ENCODE results near the gene ADAM19.

The ADAM19 gene

DNA sequence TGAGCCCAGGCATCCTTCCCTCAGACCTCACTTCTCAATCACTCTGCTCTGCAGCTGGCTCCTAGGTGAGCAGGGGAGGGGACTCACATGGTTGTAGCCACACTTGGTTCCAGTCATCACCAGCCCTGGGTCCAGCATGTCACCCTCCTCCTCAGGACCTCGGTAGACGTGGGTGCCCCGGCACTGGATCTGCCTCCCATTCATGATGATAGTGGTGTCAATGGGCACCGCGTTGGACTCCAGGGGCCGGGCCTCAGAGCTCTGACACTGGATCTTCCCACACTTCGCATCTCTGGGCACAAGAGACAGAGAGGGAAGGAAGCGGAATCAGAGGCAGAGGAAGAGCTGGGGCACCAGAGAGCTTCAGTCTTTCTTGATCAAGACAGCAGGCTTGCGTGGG, 82.7 kb downstream of the ADAM19 start:
- no peak overlapping the region for H3K4me3 ChIP-seq (ENCODE audit: low read depth, low read length)
- TF ChIP-seq, protein P1, sequence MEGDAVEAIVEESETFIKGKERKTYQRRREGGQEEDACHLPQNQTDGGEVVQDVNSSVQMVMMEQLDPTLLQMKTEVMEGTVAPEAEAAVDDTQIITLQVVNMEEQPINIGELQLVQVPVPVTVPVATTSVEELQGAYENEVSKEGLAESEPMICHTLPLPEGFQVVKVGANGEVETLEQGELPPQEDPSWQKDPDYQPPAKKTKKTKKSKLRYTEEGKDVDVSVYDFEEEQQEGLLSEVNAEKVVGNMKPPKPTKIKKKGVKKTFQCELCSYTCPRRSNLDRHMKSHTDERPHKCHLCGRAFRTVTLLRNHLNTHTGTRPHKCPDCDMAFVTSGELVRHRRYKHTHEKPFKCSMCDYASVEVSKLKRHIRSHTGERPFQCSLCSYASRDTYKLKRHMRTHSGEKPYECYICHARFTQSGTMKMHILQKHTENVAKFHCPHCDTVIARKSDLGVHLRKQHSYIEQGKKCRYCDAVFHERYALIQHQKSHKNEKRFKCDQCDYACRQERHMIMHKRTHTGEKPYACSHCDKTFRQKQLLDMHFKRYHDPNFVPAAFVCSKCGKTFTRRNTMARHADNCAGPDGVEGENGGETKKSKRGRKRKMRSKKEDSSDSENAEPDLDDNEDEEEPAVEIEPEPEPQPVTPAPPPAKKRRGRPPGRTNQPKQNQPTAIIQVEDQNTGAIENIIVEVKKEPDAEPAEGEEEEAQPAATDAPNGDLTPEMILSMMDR (IDR thresholded peaks at IDR 0.05; ENCODE audit: low read depth, low read length), result no peak

DNA sequence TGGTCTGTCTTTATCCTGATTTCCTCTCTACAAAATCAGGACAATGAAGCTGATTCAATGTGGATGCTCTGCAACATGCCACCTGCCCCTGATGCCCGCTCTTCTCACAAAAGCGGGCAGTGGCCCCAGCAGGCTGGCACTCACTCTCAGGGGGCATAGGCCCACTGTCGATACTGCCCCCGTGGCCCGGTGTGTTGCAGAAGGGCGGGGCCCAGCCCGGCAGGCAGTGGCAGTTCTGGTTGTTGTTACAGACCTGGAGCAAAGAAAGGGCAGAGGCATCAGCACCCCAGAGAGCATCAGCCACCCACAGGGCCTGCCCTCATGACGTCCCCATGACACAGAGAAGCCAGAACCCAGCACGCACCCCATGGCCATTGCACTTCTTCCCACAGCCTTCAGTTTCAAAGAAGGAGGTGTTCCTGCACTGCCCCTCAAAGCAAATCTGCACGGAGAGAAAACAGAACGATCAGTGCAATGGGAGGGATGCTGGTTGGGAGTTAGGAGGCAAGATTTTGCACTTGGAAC, 84.0 kb downstream of the ADAM19 start:
- TF ChIP-seq, protein P1 (IDR thresholded peaks at IDR 0.05; ENCODE audit: low read depth, low read length), result no peak
- H3K4me3 ChIP-seq (ENCODE audit: low read depth, low read length), result no peak overlapping the region

DNA sequence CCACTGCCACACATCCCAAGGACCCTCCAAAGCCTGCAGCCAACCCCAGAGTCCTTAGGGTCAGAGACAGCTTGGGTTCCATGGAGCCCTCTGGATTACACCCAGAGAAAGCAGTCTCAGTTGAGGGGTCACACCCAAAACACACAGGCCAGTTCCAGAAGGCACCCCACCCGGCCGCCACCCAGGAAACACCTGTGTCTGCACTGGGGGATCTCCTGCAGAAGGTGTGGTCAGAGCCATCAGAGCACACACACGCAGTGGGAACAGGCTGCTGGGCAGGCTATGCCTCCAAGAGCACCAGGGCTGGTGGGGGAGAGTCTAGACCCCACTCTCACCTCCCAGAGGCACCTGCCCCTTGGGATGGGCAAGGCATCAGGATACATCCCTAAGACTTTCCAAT, 88.2 kb downstream of the ADAM19 start:
- TF ChIP-seq, protein P1 (IDR thresholded peaks at IDR 0.05; ENCODE audit: low read depth, low read length), result no peak
- H3K4me3 ChIP-seq (ENCODE audit: low read depth, low read length), result no peak overlapping the region

DNA sequence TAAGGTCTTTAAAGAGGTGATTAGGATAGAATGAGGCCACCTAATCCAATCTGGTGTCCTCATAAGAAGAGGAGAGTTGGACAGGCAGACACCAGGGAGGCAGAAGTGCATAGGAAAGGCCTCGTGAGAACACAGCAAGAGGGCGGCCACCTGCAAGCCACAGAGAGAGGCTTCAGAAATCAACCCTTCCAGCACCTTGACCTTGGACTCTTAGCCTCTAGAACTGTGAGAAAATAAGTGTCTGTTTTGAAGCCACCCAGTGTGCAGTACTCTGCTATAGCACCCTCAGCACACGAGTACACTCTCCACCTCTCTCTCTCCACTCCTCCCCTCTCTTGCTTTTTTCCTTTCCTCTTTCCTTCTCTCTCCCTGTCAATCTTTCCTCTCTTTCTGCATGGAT, 88.7 kb downstream of the ADAM19 start:
- TF ChIP-seq, protein P1 (IDR thresholded peaks at IDR 0.05; ENCODE audit: low read depth, low read length), result no peak
- no peak overlapping the region for H3K4me3 ChIP-seq (ENCODE audit: low read depth, low read length)

DNA sequence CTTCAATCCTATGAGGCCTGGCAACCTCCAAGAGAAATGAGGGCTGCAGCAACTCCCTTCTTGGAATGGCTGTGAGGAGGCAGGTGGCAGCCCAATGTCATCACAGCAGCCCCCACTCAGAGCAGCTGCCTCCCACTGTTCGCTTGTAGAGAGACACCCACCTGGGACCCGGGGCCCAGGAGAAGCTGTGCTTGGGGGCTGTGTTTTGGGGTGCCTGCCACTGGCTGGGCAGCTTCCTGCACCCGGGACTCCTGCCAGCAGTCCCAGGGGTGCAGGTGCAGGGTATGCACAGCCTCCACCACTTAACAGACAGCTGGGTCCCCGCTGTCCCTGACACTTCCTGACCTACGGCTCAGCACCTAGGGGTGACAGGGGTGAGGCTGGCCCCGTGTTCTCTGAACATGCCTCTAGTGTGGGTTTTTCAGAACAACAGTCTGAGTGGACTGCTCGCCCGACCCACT, 89.3 kb downstream of the ADAM19 start:
- H3K4me3 ChIP-seq (ENCODE audit: low read depth, low read length), result no peak overlapping the region
- TF ChIP-seq, protein P1 (IDR thresholded peaks at IDR 0.05; ENCODE audit: low read depth, low read length), result no peak

DNA sequence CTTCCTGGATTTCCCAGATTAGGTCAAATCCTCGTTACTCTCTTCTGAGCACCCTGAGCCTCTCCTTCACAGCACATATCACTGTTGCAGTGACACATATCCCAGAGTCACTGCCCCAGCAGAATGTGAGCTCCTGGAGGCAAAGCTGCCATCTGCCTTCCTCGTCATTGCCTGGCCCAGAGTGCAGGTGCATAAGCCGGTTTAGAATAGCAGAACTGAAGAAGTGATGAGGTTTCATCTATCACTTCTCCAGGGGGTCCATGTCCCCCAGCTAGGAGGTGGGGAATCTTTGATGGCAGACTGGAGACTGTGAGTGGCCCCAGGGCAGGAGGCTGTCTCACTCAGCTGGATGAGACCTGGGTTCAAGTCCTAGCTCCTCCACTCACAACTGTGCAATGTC, 89.8 kb downstream of the ADAM19 start:
- TF ChIP-seq, protein P1 (IDR thresholded peaks at IDR 0.05; ENCODE audit: low read depth, low read length), result no peak
- no peak overlapping the region for H3K4me3 ChIP-seq (ENCODE audit: low read depth, low read length)

DNA sequence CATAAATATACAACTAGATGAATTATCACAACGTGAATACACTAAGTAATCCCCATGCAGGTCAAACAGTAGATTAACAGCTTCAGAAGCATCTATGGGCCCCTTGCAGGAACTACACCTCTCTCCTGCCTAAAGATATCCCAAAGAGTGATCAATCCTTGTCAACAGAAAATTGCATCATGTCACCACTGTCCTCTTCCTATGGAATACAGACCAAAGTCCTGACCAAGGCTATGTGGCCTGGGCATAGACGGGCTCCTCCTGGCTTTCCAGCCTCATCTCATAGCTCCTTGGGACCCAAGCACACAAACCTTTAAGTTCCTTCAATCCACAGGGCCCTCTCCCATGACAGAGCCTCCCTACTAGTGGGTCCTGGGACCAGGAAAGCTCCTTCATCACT, 90.2 kb downstream of the ADAM19 start:
- TF ChIP-seq, protein P1 (IDR thresholded peaks at IDR 0.05; ENCODE audit: low read depth, low read length), result no peak
- no peak overlapping the region for H3K4me3 ChIP-seq (ENCODE audit: low read depth, low read length)
